Panc1 (cell line): ENCODE results near the gene CCDC141. TPM values are rescaled to one million over a fixed set of nuclear protein-coding genes. Genes with fewer than 3 reads are reported as not detected.

ENCODE experiments used
- ATAC-seq: fragments of 200-7000 bp; cut with Tn5 transposase; 2 replicates; pipeline ENCODE4 v1.9.1; 2020; ENCODE audit warnings: mild to moderate bottlenecking, moderate library complexity
- BruUV-seq: library from RNA; stranded (reverse); fragments of 400-500 nt; replicated peaks from 2 replicates; lab custom pipeline; 2021; lab: Mats Ljungman, UMichigan
- CTCF ChIA-PET: fragments of 300-600 bp; sonication (Branson Sonifier 250); formaldehyde crosslinking; loops from one replicate; lab custom pipeline; 2022; ENCODE audit warnings: antibody characterized with exemption; lab: Charles Lee
- POLR2A ChIA-PET: fragments of 300-600 bp; sonication (Branson Sonifier 250); formaldehyde crosslinking; loops from one replicate; lab custom pipeline; 2022; ENCODE audit warnings: antibody characterized with exemption; lab: Charles Lee
- DNase-seq: peaks from one replicate; pipeline ENCODE4 v3.0.0-alpha.2; 2010; ENCODE audit warnings: low read depth, low spot score
- H3K27ac ChIP-seq: 2 replicates; pipeline ENCODE4 v1.5.1; 2011; ENCODE audit warnings: mild to moderate bottlenecking, low read length, inconsistent platforms
- H3K27me3 ChIP-seq: fragments of 200-500 bp; sonication (Bioruptor generic); 2 replicates; pipeline ENCODE4 v1.6.0; 2014; ENCODE audit warnings: low read length, inconsistent platforms; ENCODE audit not compliant: control insufficient read depth, insufficient read depth
- H3K36me3 ChIP-seq: fragments of 200-500 bp; sonication (Bioruptor generic); 2 replicates; pipeline ENCODE4 v1.5.1; 2014; ENCODE audit warnings: inconsistent platforms, mild to moderate bottlenecking, low read length, moderate library complexity; ENCODE audit not compliant: control insufficient read depth, insufficient read depth
- H3K4me1 ChIP-seq: 2 replicates; pipeline ENCODE4 v1.5.1; 2011; ENCODE audit warnings: inconsistent platforms, mild to moderate bottlenecking, low read length, moderate library complexity; ENCODE audit not compliant: control insufficient read depth, insufficient read depth
- H3K4me3 ChIP-seq, 2 experiments: 2 replicates each; pipeline ENCODE4 v1.5.1; 2011 to 2012; ENCODE audit warnings: low read depth in 2 of 2, low read length in 2 of 2, mild to moderate bottlenecking in 2 of 2, inconsistent platforms in 1 of 2, moderate library complexity in 1 of 2
- H3K9me3 ChIP-seq: fragments of 200-500 bp; sonication (Bioruptor generic); 2 replicates; pipeline ENCODE4 v1.5.1; 2014; ENCODE audit warnings: low read depth, mild to moderate bottlenecking, inconsistent platforms, low read length, moderate library complexity; ENCODE audit not compliant: control insufficient read depth, insufficient read depth
- CTCF ChIP-seq: fragments of 450-650 bp; IDR thresholded peaks from 2 replicates; pipeline ENCODE4 v1.5.1; 2017; ENCODE audit warnings: mild to moderate bottlenecking
- POLR2AphosphoS5 ChIP-seq: IDR thresholded peaks from 2 replicates; pipeline ENCODE4 v1.6.1; 2012; ENCODE audit warnings: mild to moderate bottlenecking, low read depth, low read length, moderate library complexity
- REST ChIP-seq, 2 experiments: IDR thresholded peaks; 2 replicates each; pipeline ENCODE4 v1.6.1; 2011 to 2012; ENCODE audit warnings: low read depth in 2 of 2, control low read depth in 1 of 2, low read length in 1 of 2, mild to moderate bottlenecking in 1 of 2, moderate library complexity in 1 of 2; ENCODE audit not compliant: insufficient read depth in 1 of 2
- SIN3A ChIP-seq: IDR thresholded peaks from 2 replicates; pipeline ENCODE4 v1.6.1; 2012; ENCODE audit warnings: low read depth, mild to moderate bottlenecking, low read length, moderate library complexity, borderline replicate concordance; ENCODE audit not compliant: insufficient read depth
- TCF7L2 ChIP-seq: IDR thresholded peaks from 2 replicates; pipeline ENCODE4 v1.6.1; 2011; ENCODE audit warnings: mild to moderate bottlenecking, low read depth, low read length, inconsistent platforms
- in situ Hi-C: cut with HindIII; loops from 2 replicates; pipeline ENCODE4 v1.10.0; 2016; ENCODE audit warnings: low sequenced_read_pairs, low pct_unique_long_range_greater_than_20kb
- intact Hi-C: fragments of 100-400 bp; cut with micrococcal nuclease; formaldehyde crosslinking; loops from one replicate; pipeline ENCODE4 v1.10.0; 2022; ENCODE audit not compliant: unreplicated experiment
- total RNA-seq: library from RNA; stranded (reverse); gene quantifications from one replicate; pipeline ENCODE4 v1.2.1, GENCODE V29; 2021; ENCODE audit not compliant: unreplicated experiment

CCDC141 gene
- total RNA-seq, 1 experiment from 2014 or later = 0.10 TPM

- no peak for TF ChIP-seq TCF7L2
- TF ChIP-seq CTCF = no peak
- TF ChIP-seq POLR2AphosphoS5 = no peak
- TF ChIP-seq SIN3A = no peak
- no peak for TF ChIP-seq REST (IDR thresholded peaks at IDR 0.05; ENCODE audit: insufficient read depth in 1 of 2, low read depth in 2 of 2, low read length in 1 of 2)
- H3K27me3 ChIP-seq = no peaks in the 10 kb centered on the region
- H3K4me1 ChIP-seq = no peaks in the 10 kb centered on the region
- in situ Hi-C loops = no loop called here
- no peaks in the 10 kb centered on the region for H3K36me3 ChIP-seq
- H3K9me3 ChIP-seq = no peaks in the 10 kb centered on the region
- no peak overlapping the region for H3K27ac ChIP-seq
- no peak for ATAC-seq
- no TSS peak for BruUV-seq
- intact Hi-C loops = no loop called here
- no peak overlapping the region for H3K4me3 ChIP-seq
- POLR2A ChIA-PET = no interaction called here
- DNase-seq = no peak
- CTCF ChIA-PET = no interaction called here
These were observed 48.2 kb upstream of the CCDC141 start for GRCh38 chr2:179098080-179098689.

GRCh38 chr2:179097131-179097530, 47.2 kb upstream of the CCDC141 start:
- ChIA-PET CTCF (no interaction called here), POLR2A (no interaction called here)
- TF ChIP-seq SIN3A (no peak), TCF7L2 (no peak), REST (IDR thresholded peaks at IDR 0.05; ENCODE audit: insufficient read depth in 1 of 2, low read depth in 2 of 2, low read length in 1 of 2) (no peak), CTCF (no peak), POLR2AphosphoS5 (no peak)
- intact Hi-C loops = no loop called here
- no peak overlapping the region for H3K27ac ChIP-seq
- no peak for DNase-seq
- H3K9me3 ChIP-seq = no peaks in the 10 kb centered on the region
- no peak for ATAC-seq
- H3K36me3 ChIP-seq = no peaks in the 10 kb centered on the region
- H3K4me3 ChIP-seq = no peak overlapping the region
- no TSS peak for BruUV-seq
- H3K4me1 ChIP-seq = no peaks in the 10 kb centered on the region
- in situ Hi-C loops = no loop called here
- H3K27me3 ChIP-seq = no peaks in the 10 kb centered on the region
